Suprapubic skin (tissue), 4 donors: Measurements from ENCODE around the gene TNS3. TPM values are rescaled to one million over a fixed set of nuclear protein-coding genes. Genes with fewer than 3 reads are reported as not detected.
A peak's percentile ranks its signal among the peaks of the same experiment; 100 is the strongest.

ENCODE experiments used
- DNase-seq, 2 donors: peaks; one replicate each; pipeline ENCODE4 v3.0.0-alpha.2; 2019; ENCODE audit warnings: low spot score in 2 of 2
- H3K27ac ChIP-seq: fragments of 200-600 bp; sonication (generic); one replicate; pipeline ENCODE4 v1.5.1; 2019
- H3K27me3 ChIP-seq: fragments of 200-600 bp; sonication (generic); one replicate; pipeline ENCODE4 v1.5.1; 2019
- H3K36me3 ChIP-seq: fragments of 200-600 bp; sonication (generic); one replicate; pipeline ENCODE4 v1.5.1; 2019
- H3K4me1 ChIP-seq: fragments of 200-600 bp; sonication (generic); one replicate; pipeline ENCODE4 v1.5.1; 2019
- H3K4me3 ChIP-seq: fragments of 200-600 bp; sonication (generic); one replicate; pipeline ENCODE4 v1.5.1; 2019; ENCODE audit warnings: mild to moderate bottlenecking
- H3K9me3 ChIP-seq: fragments of 200-600 bp; sonication (generic); one replicate; pipeline ENCODE4 v1.5.1; 2019
- EP300 ChIP-seq: sonication (generic); formaldehyde crosslinking; IDR thresholded peaks from one replicate; pipeline ENCODE4 v1.6.1; 2017; ENCODE audit warnings: antibody characterized with exemption
- POLR2A ChIP-seq, 2 donors: fragments of 450-650 bp; IDR thresholded peaks; one replicate each; pipeline ENCODE4 v1.6.1; 2017; ENCODE audit warnings: antibody characterized with exemption in 2 of 2, mild to moderate bottlenecking in 2 of 2, moderate library complexity in 2 of 2
- POLR2AphosphoS5 ChIP-seq, 3 donors: sonication (generic); formaldehyde crosslinking; IDR thresholded peaks; one replicate each; pipeline ENCODE4 v1.6.1; 2017; ENCODE audit warnings: antibody characterized with exemption in 3 of 3
- WGBS: methylation state at CpG from one replicate; pipeline ENCODE4 v1.1.5; 2018; 5-methylcytosine and 5-hydroxymethylcytosine counted together
- total RNA-seq, 4 donors: library from RNA; depleted of rRNA; stranded (reverse); fragments of >200 nt; gene quantifications; one replicate each; pipeline ENCODE4 v1.1.0, GENCODE V29; 2016
- TF ChIP-seq, protein P1 (sequence below), 2 donors: fragments of 200-600 bp in 1 of 2; fragments of 450-650 bp in 1 of 2; sonication (generic) in 1 of 2; IDR thresholded peaks; one replicate each; pipeline ENCODE4 v1.5.1; 2016 to 2019; ENCODE audit warnings: antibody characterized with exemption in 2 of 2, mild to moderate bottlenecking in 1 of 2, moderate library complexity in 1 of 2

The TNS3 gene
- total RNA-seq, 4 donors from 2014 or later, result 14.3 to 53.0 (median 31.9) TPM

DNA sequence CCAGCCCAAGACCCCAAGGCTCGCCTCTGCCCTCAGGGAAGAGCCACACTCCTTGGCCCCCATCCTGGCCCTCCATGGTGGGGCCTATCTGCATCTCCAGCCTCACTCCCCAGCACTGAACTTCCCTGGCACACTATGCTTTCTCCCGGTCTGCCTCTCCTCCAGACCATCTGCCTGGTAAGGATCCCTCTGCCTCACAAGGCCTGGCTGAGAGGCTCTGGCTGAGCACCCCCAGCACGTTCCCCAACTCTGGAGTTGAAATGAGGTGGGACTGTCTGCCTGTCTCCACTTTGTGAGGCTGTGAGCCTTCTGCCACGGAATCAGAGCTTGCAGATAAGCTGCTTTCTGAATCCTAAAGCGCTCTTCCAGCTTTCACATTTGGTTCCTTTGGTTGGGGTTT lies 220.7 kb downstream of the TNS3 start:
- H3K36me3 ChIP-seq, result no peaks in the 10 kb centered on the region
- H3K4me1 ChIP-seq, result no peaks in the 10 kb centered on the region
- WGBS, result 40% methylated on average over 5 of the region's 5 CpGs
- peak overlapping the region; percentile 7 for H3K27ac ChIP-seq
- no peaks in the 10 kb centered on the region for H3K9me3 ChIP-seq
- no peak overlapping the region for H3K4me3 ChIP-seq
- TF ChIP-seq, protein P1, sequence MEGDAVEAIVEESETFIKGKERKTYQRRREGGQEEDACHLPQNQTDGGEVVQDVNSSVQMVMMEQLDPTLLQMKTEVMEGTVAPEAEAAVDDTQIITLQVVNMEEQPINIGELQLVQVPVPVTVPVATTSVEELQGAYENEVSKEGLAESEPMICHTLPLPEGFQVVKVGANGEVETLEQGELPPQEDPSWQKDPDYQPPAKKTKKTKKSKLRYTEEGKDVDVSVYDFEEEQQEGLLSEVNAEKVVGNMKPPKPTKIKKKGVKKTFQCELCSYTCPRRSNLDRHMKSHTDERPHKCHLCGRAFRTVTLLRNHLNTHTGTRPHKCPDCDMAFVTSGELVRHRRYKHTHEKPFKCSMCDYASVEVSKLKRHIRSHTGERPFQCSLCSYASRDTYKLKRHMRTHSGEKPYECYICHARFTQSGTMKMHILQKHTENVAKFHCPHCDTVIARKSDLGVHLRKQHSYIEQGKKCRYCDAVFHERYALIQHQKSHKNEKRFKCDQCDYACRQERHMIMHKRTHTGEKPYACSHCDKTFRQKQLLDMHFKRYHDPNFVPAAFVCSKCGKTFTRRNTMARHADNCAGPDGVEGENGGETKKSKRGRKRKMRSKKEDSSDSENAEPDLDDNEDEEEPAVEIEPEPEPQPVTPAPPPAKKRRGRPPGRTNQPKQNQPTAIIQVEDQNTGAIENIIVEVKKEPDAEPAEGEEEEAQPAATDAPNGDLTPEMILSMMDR (IDR thresholded peaks at IDR 0.05), result no peak
- TF ChIP-seq POLR2AphosphoS5 (IDR thresholded peaks at IDR 0.05), result no peak
- no peak for TF ChIP-seq POLR2A (IDR thresholded peaks at IDR 0.05)
- TF ChIP-seq EP300, result no peak
- peak in 1 of 2 donors; percentile 24 for DNase-seq
- no peaks in the 10 kb centered on the region for H3K27me3 ChIP-seq

DNA sequence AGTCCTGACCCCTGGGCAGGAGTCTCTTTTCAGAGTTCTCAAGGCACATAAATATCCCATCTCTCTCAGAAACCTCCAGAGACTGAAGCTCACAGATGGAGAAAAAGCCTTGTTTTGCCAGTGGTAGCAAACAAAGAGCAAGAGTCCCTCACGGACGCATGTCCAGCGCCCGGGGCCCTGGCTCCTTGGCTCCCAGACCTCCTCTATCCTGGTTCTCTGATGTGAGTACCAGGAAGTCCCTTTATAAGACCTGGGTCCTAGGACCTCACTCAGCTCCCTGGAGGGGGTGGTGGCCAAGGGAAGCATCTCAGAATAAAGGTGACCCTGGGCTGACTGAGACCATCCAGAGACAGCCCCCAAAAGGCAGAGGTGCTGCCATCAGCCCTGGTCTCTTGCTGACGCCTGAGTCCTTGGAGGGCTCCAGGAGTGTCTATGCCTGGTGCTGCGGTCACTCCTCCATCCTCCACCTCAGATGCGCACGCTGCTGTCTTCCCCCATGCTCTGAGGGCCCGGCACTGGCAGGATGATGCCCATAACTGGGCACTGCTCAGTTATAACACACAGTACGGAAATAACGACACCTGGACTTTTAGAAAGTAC lies 221.5 kb downstream of the TNS3 start:
- Histone ChIP-seq H3K9me3 (no peaks in the 10 kb centered on the region), H3K36me3 (no peaks in the 10 kb centered on the region), H3K4me3 (no peak overlapping the region), H3K27me3 (no peaks in the 10 kb centered on the region), H3K4me1 (no peaks in the 10 kb centered on the region), H3K27ac (no peak overlapping the region)
- 95% methylated on average over 11 of the region's 11 CpGs for WGBS
- no peak for TF ChIP-seq EP300
- no peak for TF ChIP-seq POLR2AphosphoS5 (IDR thresholded peaks at IDR 0.05)
- TF ChIP-seq, protein P1 (IDR thresholded peaks at IDR 0.05), result no peak
- no peak for TF ChIP-seq POLR2A (IDR thresholded peaks at IDR 0.05)
- peak in 1 of 2 donors; percentile 65 for DNase-seq

DNA sequence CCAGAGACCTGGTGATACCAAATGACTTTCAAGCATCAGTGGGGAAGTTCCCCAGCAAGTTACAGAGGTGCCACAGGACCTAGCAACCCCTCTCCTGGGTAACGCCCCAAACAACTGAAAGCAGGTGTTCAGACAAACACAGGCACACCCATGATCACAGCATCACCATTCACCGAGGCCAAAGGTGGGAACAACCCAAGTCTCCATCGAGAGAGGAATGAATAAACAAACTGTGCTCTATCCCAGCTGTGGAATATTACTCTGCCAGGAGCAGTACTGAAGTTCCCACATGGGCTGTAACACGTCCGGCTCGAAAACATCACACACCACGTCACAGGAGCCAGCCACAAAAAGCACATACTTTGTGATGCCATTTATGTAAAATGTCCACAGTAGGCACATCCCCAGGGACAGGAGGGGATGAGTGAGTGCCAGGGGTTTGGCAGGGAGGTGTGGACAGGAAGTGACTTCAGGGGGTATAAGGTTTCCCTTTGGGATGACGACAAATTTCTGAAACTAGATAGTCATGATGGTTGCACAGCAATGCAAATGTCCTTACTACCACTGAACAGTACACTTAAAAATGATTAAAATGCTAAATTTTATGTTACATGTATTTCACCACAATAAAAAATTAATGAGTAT lies 222.8 kb downstream of the TNS3 start:
- Histone ChIP-seq H3K27ac (no peak overlapping the region), H3K4me1 (peaks cover 4% of the 10 kb centered on the region), H3K27me3 (no peaks in the 10 kb centered on the region), H3K36me3 (no peaks in the 10 kb centered on the region), H3K4me3 (no peak overlapping the region), H3K9me3 (no peaks in the 10 kb centered on the region)
- DNase-seq, result peak in 1 of 2 donors; percentile 52
- 88% methylated on average over 8 of the region's 8 CpGs for WGBS
- TF ChIP-seq EP300, result no peak
- no peak for TF ChIP-seq POLR2AphosphoS5 (IDR thresholded peaks at IDR 0.05)
- TF ChIP-seq POLR2A (IDR thresholded peaks at IDR 0.05), result no peak
- TF ChIP-seq, protein P1 (IDR thresholded peaks at IDR 0.05), result no peak

DNA sequence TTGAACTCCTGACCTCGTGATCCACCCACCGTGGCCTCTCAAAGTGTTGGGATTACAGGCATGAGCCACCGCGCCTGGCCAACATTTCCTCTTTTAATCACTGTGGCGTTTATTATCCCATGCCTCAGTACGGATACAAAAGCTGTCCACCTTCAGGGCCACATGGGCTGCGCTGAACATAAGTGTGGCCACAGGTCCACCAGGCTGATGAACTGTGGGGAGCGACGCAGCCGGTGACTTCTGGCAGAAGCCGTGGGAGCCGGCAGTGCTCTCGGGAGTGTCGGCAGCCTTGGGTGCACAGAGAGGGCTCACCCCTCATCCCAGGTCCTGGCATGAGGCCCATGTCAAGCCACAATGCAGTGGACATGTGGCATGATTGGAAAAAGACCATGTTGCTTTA lies 223.6 kb downstream of the TNS3 start:
- H3K36me3 ChIP-seq, result no peaks in the 10 kb centered on the region
- no peak overlapping the region for H3K4me3 ChIP-seq
- DNase-seq, result peak in 1 of 2 donors; percentile 65
- H3K4me1 ChIP-seq, result peaks cover 4% of the 10 kb centered on the region
- TF ChIP-seq POLR2A (IDR thresholded peaks at IDR 0.05), result no peak
- TF ChIP-seq, protein P1 (IDR thresholded peaks at IDR 0.05), result no peak
- TF ChIP-seq EP300, result no peak
- no peak for TF ChIP-seq POLR2AphosphoS5 (IDR thresholded peaks at IDR 0.05)
- 93% methylated on average over 10 of the region's 14 CpGs for WGBS
- no peak overlapping the region for H3K27ac ChIP-seq
- H3K27me3 ChIP-seq, result no peaks in the 10 kb centered on the region
- no peaks in the 10 kb centered on the region for H3K9me3 ChIP-seq

DNA sequence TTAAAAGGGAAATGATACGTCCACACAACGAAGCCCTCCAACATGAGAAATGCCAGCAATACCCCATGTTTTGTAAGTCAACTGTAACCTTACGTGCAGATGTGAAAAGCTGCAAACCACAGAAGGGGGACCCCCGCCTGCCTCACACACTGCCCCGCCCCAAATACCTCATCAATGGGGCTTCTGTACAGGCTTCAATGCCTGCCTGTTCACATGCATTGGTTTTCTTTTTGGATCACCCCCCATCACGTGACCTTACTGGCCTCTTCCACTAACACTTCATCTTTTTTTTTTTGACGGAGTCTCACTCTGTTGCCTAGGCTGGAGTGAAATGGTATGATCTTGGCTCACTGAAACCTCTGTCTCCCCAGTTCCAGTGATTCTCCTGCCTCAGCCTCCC lies 224.0 kb downstream of the TNS3 start:
- Histone ChIP-seq H3K9me3 (no peaks in the 10 kb centered on the region), H3K27ac (no peak overlapping the region), H3K27me3 (no peaks in the 10 kb centered on the region), H3K36me3 (no peaks in the 10 kb centered on the region), H3K4me3 (no peak overlapping the region), H3K4me1 (peaks cover 4% of the 10 kb centered on the region)
- TF ChIP-seq EP300, result no peak
- TF ChIP-seq, protein P1 (IDR thresholded peaks at IDR 0.05), result no peak
- TF ChIP-seq POLR2A (IDR thresholded peaks at IDR 0.05), result no peak
- no peak for TF ChIP-seq POLR2AphosphoS5 (IDR thresholded peaks at IDR 0.05)
- 83% methylated on average over 7 of the region's 7 CpGs for WGBS
- DNase-seq, result peak in 1 of 2 donors; percentile 13
